A549 (cell line): ENCODE data around the gene EIF5. TPM values are rescaled to one million over a fixed set of nuclear protein-coding genes. Genes with fewer than 3 reads are reported as not detected.

Source experiments
- ATAC-seq, 2 experiments: fragments of 200-7000 bp in 1 of 2; fragments of >200 bp in 1 of 2; cut with Nextera tagmentation in 1 of 2; cut with Tn5 transposase in 1 of 2; 3 replicates each; pipeline versions ENCODE4 v1.8.0 to v1.9.1; 2018 to 2020; ENCODE audit warnings: mild to moderate bottlenecking in 1 of 2, moderate library complexity in 1 of 2
- CTCF ChIA-PET: fragments of 300-600 bp; sonication (Branson Sonifier 250); formaldehyde crosslinking; extraction: SDS; loops from one replicate; lab custom pipeline; 2021; ENCODE audit warnings: antibody characterized with exemption, inconsistent platforms; lab: Yijun Ruan, JAX
- POLR2A ChIA-PET: fragments of 350-600 bp; formaldehyde crosslinking; extraction: SDS; loops from one replicate; lab custom pipeline; 2021; ENCODE audit warnings: antibody characterized with exemption, inconsistent platforms; lab: Yijun Ruan, JAX
- DNase-seq, 2 experiments: peaks; one replicate each; pipeline versions ENCODE4 v3.0.0 to v3.0.0-alpha.2; 2011 to 2016; ENCODE audit warnings: low read depth in 1 of 2, low spot score in 1 of 2
- FAIRE-seq: peaks from 2 replicates; lab custom pipeline; 2011; peaks lifted over from hg19 to GRCh38; lab: Jason Lieb, UNC
- H3K27ac ChIP-seq, 2 experiments: fragments of >200 bp; sonication (Bioruptor Twin); formaldehyde crosslinking; 3 replicates each; pipeline ENCODE4 v1.5.1; 2016 to 2017
- H3K4me1 ChIP-seq: fragments of >200 bp; sonication (Bioruptor Twin); formaldehyde crosslinking; 3 replicates; pipeline ENCODE4 v1.6.1; 2016
- H3K4me2 ChIP-seq: fragments of >200 bp; sonication (Bioruptor Twin); formaldehyde crosslinking; 3 replicates; pipeline ENCODE4 v1.6.1; 2016
- H3K4me3 ChIP-seq: fragments of >200 bp; sonication (Bioruptor Twin); formaldehyde crosslinking; 3 replicates; pipeline ENCODE4 v1.5.1; 2016
- H3K9me3 ChIP-seq: fragments of >200 bp; sonication (Bioruptor Twin); formaldehyde crosslinking; 3 replicates; pipeline ENCODE4 v1.6.1; 2016
- ATOH8 ChIP-seq: fragments of 250-450 bp; sonication (Bioruptor Pico); IDR thresholded peaks from 2 replicates; pipeline ENCODE4 v1.5.0; 2020; ENCODE audit warnings: low read depth, mild to moderate bottlenecking, moderate library complexity
- BHLHE40 ChIP-seq: IDR thresholded peaks from 2 replicates; pipeline ENCODE4 v1.6.1; 2012; ENCODE audit warnings: low read depth, low read length, inconsistent platforms
- CBX8 ChIP-seq: fragments of 200-600 bp; sonication (generic); IDR thresholded peaks from 2 replicates; pipeline ENCODE4 v1.6.1; 2016
- EHF ChIP-seq: fragments of 250-450 bp; sonication (Bioruptor Pico); IDR thresholded peaks from 2 replicates; pipeline ENCODE4 v1.5.0; 2020; ENCODE audit warnings: mild to moderate bottlenecking
- EP300 ChIP-seq, 2 experiments: fragments of >200 bp; sonication (Bioruptor Twin); formaldehyde crosslinking; IDR thresholded peaks; 2 replicates in 1 of 2; 3 replicates in 1 of 2; pipeline ENCODE4 v1.6.1; 2016 to 2017
- FOXS1 ChIP-seq: fragments of 250-450 bp; sonication (Bioruptor Pico); IDR thresholded peaks from 2 replicates; pipeline ENCODE4 v1.5.0; 2020; ENCODE audit warnings: mild to moderate bottlenecking, moderate library complexity
- HDAC2 ChIP-seq: fragments of 200-600 bp; sonication (generic); IDR thresholded peaks from 2 replicates; pipeline ENCODE4 v1.6.1; 2016
- HEYL ChIP-seq: fragments of 250-450 bp; sonication (Bioruptor Pico); IDR thresholded peaks from 2 replicates; pipeline ENCODE4 v1.8.0; 2021; ENCODE audit warnings: mild to moderate bottlenecking, moderate library complexity
- HOXB13 ChIP-seq: fragments of 250-450 bp; sonication (Bioruptor Pico); IDR thresholded peaks from 2 replicates; pipeline ENCODE4 v1.5.0; 2020; ENCODE audit warnings: low read depth, mild to moderate bottlenecking, moderate library complexity
- JUNB ChIP-seq: fragments of >200 bp; sonication (Bioruptor Twin); formaldehyde crosslinking; IDR thresholded peaks from 2 replicates; pipeline ENCODE4 v1.6.1; 2016
- KDM1A ChIP-seq: fragments of 200-600 bp; sonication (generic); IDR thresholded peaks from 2 replicates; pipeline ENCODE4 v1.6.1; 2016; ENCODE audit warnings: low read depth, mild to moderate bottlenecking
- MYC ChIP-seq: IDR thresholded peaks from 2 replicates; pipeline ENCODE4 v1.6.1; 2012; ENCODE audit warnings: mild to moderate bottlenecking, inconsistent platforms, low read length, improper control_type of control experiment, borderline replicate concordance
- NFE2L2 ChIP-seq: fragments of 150-350 bp; conservative IDR thresholded peaks from 2 replicates; pipeline ENCODE4 v1.6.1; 2014; ENCODE audit warnings: low read length
- NPAS2 ChIP-seq: fragments of 250-450 bp; sonication (Bioruptor Pico); IDR thresholded peaks from 2 replicates; pipeline ENCODE4 v1.8.0; 2022; ENCODE audit warnings: mild to moderate bottlenecking, moderate library complexity, borderline replicate concordance
- NR3C1 ChIP-seq: fragments of >200 bp; sonication (Bioruptor Twin); formaldehyde crosslinking; IDR thresholded peaks from 3 replicates; pipeline ENCODE4 v1.6.1; 2017
- PBX3 ChIP-seq: IDR thresholded peaks from 2 replicates; pipeline ENCODE4 v1.6.1; 2012
- POLR2AphosphoS2 ChIP-seq: conservative IDR thresholded peaks from 2 replicates; pipeline ENCODE4 v1.6.1; 2012; ENCODE audit warnings: low read length, improper control_type of control experiment, inconsistent platforms
- RARB ChIP-seq: fragments of 250-450 bp; sonication (Bioruptor Pico); IDR thresholded peaks from 2 replicates; pipeline ENCODE4 v1.8.0; 2021; ENCODE audit warnings: mild to moderate bottlenecking, moderate library complexity
- RFX5 ChIP-seq: fragments of 450-650 bp; IDR thresholded peaks from 2 replicates; pipeline ENCODE4 v1.7.1; 2014; ENCODE audit warnings: antibody characterized with exemption, mild to moderate bottlenecking, moderate library complexity
- TP53 ChIP-seq: fragments of 250-450 bp; sonication (Bioruptor Pico); IDR thresholded peaks from 2 replicates; pipeline ENCODE4 v1.5.0; 2021; ENCODE audit warnings: mild to moderate bottlenecking, moderate library complexity
- WGBS: methylation state at CpG from one replicate; pipeline ENCODE4 v1.1.6; 2017; ENCODE audit errors: missing lambda C conversion rate; 5-methylcytosine and 5-hydroxymethylcytosine counted together
- polyA plus RNA-seq, 4 experiments: library from polyadenylated mRNA; depleted of rRNA in 3 of 4; stranded (reverse); fragments of >200 nt; fragmentation: RNase III in 1 of 4; extraction: RNeasy Plus Mini Kit Qiagen cat#74134 plus additional on column Dnase treatment in 1 of 4; gene quantifications; 2 replicates in 3 of 4; 3 replicates in 1 of 4; pipeline ENCODE4 v1.2.3, GENCODE V29; 2011 to 2017
- TF ChIP-seq, protein P1 (sequence below): fragments of >200 bp; sonication (Bioruptor Twin); formaldehyde crosslinking; IDR thresholded peaks from 3 replicates; pipeline ENCODE4 v1.6.1; 2016
- TF ChIP-seq, protein P2 (sequence below): fragments of >200 bp; sonication (Bioruptor Twin); formaldehyde crosslinking; IDR thresholded peaks from 2 replicates; pipeline ENCODE4 v1.6.1; 2016
- TF ChIP-seq, protein P3 (sequence below): IDR thresholded peaks from 2 replicates; pipeline ENCODE4 v1.6.1; 2012
- TF ChIP-seq, protein P4 (sequence below): fragments of 250-450 bp; sonication (Bioruptor Pico); IDR thresholded peaks from 2 replicates; pipeline ENCODE4 v1.5.0; 2021; ENCODE audit warnings: mild to moderate bottlenecking, moderate library complexity, borderline replicate concordance

EIF5 gene
- polyA plus RNA-seq, 2 of the 4 experiments (the other 2 are of a cell fraction) = 276 to 591 TPM

DNA sequence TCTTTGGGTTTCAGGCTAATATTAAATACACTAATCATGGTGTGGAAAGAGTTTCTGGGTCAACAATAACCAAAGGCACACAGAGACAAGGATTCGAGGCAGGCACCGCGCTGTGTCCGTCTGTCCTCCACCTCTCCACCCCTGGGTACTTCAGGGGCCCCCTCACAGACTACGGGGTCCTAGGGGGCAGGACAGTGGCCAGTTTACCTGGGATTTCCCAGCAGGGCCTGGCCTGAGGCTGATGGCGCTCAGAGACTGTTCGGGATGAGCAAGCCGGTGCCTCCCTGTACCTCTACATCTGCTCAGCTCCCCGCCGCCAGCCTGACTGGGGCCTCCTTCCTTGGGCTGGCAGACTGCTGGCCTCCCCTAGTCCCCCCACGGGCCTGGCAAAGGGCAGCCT is 18.1 kb upstream of the EIF5 start:
- CTCF ChIA-PET = interaction anchor here (1.3 kb wide), 1 partner anchor 23 kb away, joined by 3 read pairs; no protein-coding TSS in a partner anchor
- 76% methylated on average over 10 of the region's 11 CpGs for WGBS
- TF ChIP-seq NFE2L2 (no peak), RARB (CRISPR knock-in tag) (no peak), ATOH8 (CRISPR knock-in tag) (no peak)
- TF ChIP-seq, all 56 proteins: peak for 0
- Histone ChIP-seq H3K27ac (no peak overlapping the region), H3K9me3 (no peaks in the 10 kb centered on the region), H3K4me2 (no peak overlapping the region), H3K4me3 (no peak overlapping the region), H3K4me1 (no peaks in the 10 kb centered on the region)
- DNase-seq (no peak), FAIRE-seq (no peak), ATAC-seq (peak in 1 of 2 experiments; percentile 23; a peak in 1 of 6 replicates)
- POLR2A ChIA-PET = no interaction called here

DNA sequence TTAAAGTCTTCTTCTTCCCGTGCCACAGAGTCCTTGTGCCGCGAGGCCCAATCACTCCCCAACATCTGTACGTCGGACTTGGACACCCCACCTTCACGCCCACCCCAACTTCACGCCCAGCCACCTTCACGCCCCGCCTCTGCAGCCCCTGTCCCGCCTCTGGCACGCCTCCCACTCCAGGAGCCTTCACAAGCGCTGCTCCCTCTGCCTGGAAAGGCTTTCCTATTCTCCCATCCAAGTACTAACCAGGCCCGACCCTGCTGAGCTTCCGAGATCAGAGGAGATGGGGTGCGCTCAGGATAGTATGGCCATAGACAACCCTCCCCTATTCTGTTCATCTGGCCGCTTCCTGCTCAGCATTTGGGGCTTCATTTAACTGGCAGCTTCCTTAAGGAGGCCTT is 17.3 kb upstream of the EIF5 start:
- DNase-seq (no peak), ATAC-seq (no peak), FAIRE-seq (no peak)
- CTCF ChIA-PET = interaction anchor here (1.3 kb wide), 1 partner anchor 24 kb away, joined by 3 read pairs; no protein-coding TSS in a partner anchor
- POLR2A ChIA-PET = no interaction called here
- no peak for TF ChIP-seq EP300 (IDR thresholded peaks at IDR 0.05)
- no peak for TF ChIP-seq HEYL (CRISPR knock-in tag)
- no peak for TF ChIP-seq CBX8
- TF ChIP-seq, protein P1, sequence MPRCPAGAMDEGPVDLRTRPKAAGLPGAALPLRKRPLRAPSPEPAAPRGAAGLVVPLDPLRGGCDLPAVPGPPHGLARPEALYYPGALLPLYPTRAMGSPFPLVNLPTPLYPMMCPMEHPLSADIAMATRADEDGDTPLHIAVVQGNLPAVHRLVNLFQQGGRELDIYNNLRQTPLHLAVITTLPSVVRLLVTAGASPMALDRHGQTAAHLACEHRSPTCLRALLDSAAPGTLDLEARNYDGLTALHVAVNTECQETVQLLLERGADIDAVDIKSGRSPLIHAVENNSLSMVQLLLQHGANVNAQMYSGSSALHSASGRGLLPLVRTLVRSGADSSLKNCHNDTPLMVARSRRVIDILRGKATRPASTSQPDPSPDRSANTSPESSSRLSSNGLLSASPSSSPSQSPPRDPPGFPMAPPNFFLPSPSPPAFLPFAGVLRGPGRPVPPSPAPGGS = no peak
- TF ChIP-seq JUNB = no peak
- TF ChIP-seq NR3C1 = no peak
- no peak for TF ChIP-seq FOXS1
- TF ChIP-seq BHLHE40 = no peak
- TF ChIP-seq HDAC2 = no peak
- no peak for TF ChIP-seq EHF (CRISPR knock-in tag)
- TF ChIP-seq, protein P2, sequence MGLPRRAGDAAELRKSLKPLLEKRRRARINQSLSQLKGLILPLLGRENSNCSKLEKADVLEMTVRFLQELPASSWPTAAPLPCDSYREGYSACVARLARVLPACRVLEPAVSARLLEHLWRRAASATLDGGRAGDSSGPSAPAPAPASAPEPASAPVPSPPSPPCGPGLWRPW = no peak
- TF ChIP-seq, protein P3, sequence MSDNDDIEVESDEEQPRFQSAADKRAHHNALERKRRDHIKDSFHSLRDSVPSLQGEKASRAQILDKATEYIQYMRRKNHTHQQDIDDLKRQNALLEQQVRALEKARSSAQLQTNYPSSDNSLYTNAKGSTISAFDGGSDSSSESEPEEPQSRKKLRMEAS = no peak
- H3K4me2 ChIP-seq = no peak overlapping the region
- 90% methylated on average over 16 of the region's 16 CpGs for WGBS
- no peak overlapping the region for H3K27ac ChIP-seq
- no peak overlapping the region for H3K4me3 ChIP-seq
- no peaks in the 10 kb centered on the region for H3K4me1 ChIP-seq
- H3K9me3 ChIP-seq = no peaks in the 10 kb centered on the region

- no peak overlapping the region for H3K27ac ChIP-seq
- DNase-seq (no peak), ATAC-seq (no peak)
- CTCF ChIA-PET = interaction anchor here (1.3 kb wide), 1 partner anchor 24 kb away, joined by 3 read pairs; no protein-coding TSS in a partner anchor
- H3K4me3 ChIP-seq = no peak overlapping the region
- H3K4me1 ChIP-seq = no peaks in the 10 kb centered on the region
- H3K9me3 ChIP-seq = no peaks in the 10 kb centered on the region
- TF ChIP-seq MYC = no peak
- no peak for TF ChIP-seq NPAS2 (CRISPR knock-in tag)
- TF ChIP-seq, all 56 proteins: peak for 0
- no peak overlapping the region for H3K4me2 ChIP-seq
- whole genome bisulfite sequencing = 88% methylated on average over 9 of the region's 9 CpGs
- no peak for FAIRE-seq
- POLR2A ChIA-PET = no interaction called here
These were observed 16.8 kb upstream of the EIF5 start for GRCh38 chr14:103317251-103317650.

- 71% methylated on average over 10 of the region's 10 CpGs for whole genome bisulfite sequencing
- no peak for ATAC-seq
- CTCF ChIA-PET = interaction anchor here (0.8 to 1.1 kb wide), 2 partner anchors 10 to 215 kb away, joined by 3 to 6 read pairs; no protein-coding TSS in a partner anchor
These were observed 16.0 kb upstream of the EIF5 start for GRCh38 chr14:103317976-103318580.

More at GRCh38 chr14:103317976-103318580, 16.0 kb upstream of the EIF5 start:
- DNase-seq (no peak), FAIRE-seq (no peak)
- Histone ChIP-seq H3K4me1 (no peaks in the 10 kb centered on the region), H3K27ac (no peak overlapping the region), H3K4me2 (no peak overlapping the region), H3K9me3 (no peaks in the 10 kb centered on the region), H3K4me3 (no peak overlapping the region)
- POLR2A ChIA-PET = no interaction called here
- TF ChIP-seq EP300 (IDR thresholded peaks at IDR 0.05) (no peak), POLR2AphosphoS2 (no peak), EHF (CRISPR knock-in tag) (no peak), PBX3 (no peak), RFX5 (no peak), TP53 (CRISPR knock-in tag) (no peak), KDM1A (no peak), HOXB13 (CRISPR knock-in tag) (no peak)
- TF ChIP-seq, protein P4, sequence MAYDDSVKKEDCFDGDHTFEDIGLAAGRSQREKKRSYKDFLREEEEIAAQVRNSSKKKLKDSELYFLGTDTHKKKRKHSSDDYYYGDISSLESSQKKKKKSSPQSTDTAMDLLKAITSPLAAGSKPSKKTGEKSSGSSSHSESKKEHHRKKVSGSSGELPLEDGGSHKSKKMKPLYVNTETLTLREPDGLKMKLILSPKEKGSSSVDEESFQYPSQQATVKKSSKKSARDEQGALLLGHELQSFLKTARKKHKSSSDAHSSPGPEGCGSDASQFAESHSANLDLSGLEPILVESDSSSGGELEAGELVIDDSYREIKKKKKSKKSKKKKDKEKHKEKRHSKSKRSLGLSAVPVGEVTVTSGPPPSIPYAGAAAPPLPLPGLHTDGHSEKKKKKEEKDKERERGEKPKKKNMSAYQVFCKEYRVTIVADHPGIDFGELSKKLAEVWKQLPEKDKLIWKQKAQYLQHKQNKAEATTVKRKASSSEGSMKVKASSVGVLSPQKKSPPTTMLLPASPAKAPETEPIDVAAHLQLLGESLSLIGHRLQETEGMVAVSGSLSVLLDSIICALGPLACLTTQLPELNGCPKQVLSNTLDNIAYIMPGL (CRISPR knock-in tag) = no peak
